Measurements from ENCODE around the gene RSRC2.

Gene RSRC2

GRCh38 chr12:122520676-122521075, 6.1 kb downstream of the RSRC2 start:
- no peak for ATAC-seq
- no peak for TF ChIP-seq ZC3H10 (CRISPR knock-in tag; IDR thresholded peaks at IDR 0.05)
- no peak for TF ChIP-seq RARB (CRISPR knock-in tag; IDR thresholded peaks at IDR 0.05)
- TF ChIP-seq ARNTL (CRISPR knock-in tag; IDR thresholded peaks at IDR 0.05; ENCODE audit: borderline replicate concordance, low read depth): no peak
- no peak for TF ChIP-seq CREB5 (CRISPR knock-in tag; IDR thresholded peaks at IDR 0.05; ENCODE audit: low read depth)
- TF ChIP-seq ZNF565 (CRISPR knock-in tag; conservative IDR thresholded peaks at IDR 0.05; ENCODE audit: low read depth): no peak
- TF ChIP-seq ZFP3 (CRISPR knock-in tag; IDR thresholded peaks at IDR 0.05): no peak
- TF ChIP-seq PATZ1 (CRISPR knock-in tag; IDR thresholded peaks at IDR 0.05; ENCODE audit: borderline replicate concordance): no peak
- TF ChIP-seq ZNF70 (CRISPR knock-in tag; IDR thresholded peaks at IDR 0.05): no peak
- TF ChIP-seq ZFP30 (CRISPR knock-in tag; IDR thresholded peaks at IDR 0.05): no peak
- no peak for TF ChIP-seq TOX (CRISPR knock-in tag; IDR thresholded peaks at IDR 0.05; ENCODE audit: borderline replicate concordance)
- TF ChIP-seq CSRNP3 (CRISPR knock-in tag; IDR thresholded peaks at IDR 0.05): no peak
- no peak for TF ChIP-seq GLIS3 (CRISPR knock-in tag; IDR thresholded peaks at IDR 0.05)
- TF ChIP-seq ESRRG (CRISPR knock-in tag; IDR thresholded peaks at IDR 0.05): no peak
- no peak for TF ChIP-seq OSR1 (CRISPR knock-in tag; IDR thresholded peaks at IDR 0.05)
- TF ChIP-seq SNAI2 (CRISPR knock-in tag; IDR thresholded peaks at IDR 0.05): no peak
- TF ChIP-seq CSDC2 (CRISPR knock-in tag; IDR thresholded peaks at IDR 0.05): no peak

- TF ChIP-seq CSDC2 (CRISPR knock-in tag; IDR thresholded peaks at IDR 0.05) (no peak), BACH2 (CRISPR knock-in tag; IDR thresholded peaks at IDR 0.05; ENCODE audit: borderline replicate concordance) (no peak), CREB5 (CRISPR knock-in tag; IDR thresholded peaks at IDR 0.05; ENCODE audit: low read depth) (no peak), ARNTL (CRISPR knock-in tag; IDR thresholded peaks at IDR 0.05; ENCODE audit: borderline replicate concordance, low read depth) (no peak)
- no peak for ATAC-seq
Observed at GRCh38 chr12:122519418-122519817, 7.3 kb downstream of the RSRC2 start.

GRCh38 chr12:122518908-122519307, 7.8 kb downstream of the RSRC2 start:
- no peak for ATAC-seq
- TF ChIP-seq SNAI2 (CRISPR knock-in tag; IDR thresholded peaks at IDR 0.05) (no peak), CSDC2 (CRISPR knock-in tag; IDR thresholded peaks at IDR 0.05) (no peak), OSR1 (CRISPR knock-in tag; IDR thresholded peaks at IDR 0.05) (no peak), TOX (CRISPR knock-in tag; IDR thresholded peaks at IDR 0.05; ENCODE audit: borderline replicate concordance) (no peak), PPARA (CRISPR knock-in tag; IDR thresholded peaks at IDR 0.05; ENCODE audit: borderline replicate concordance) (no peak), BACH2 (CRISPR knock-in tag; IDR thresholded peaks at IDR 0.05; ENCODE audit: borderline replicate concordance) (no peak), ZNF8 (CRISPR knock-in tag; IDR thresholded peaks at IDR 0.05) (no peak), GLIS3 (CRISPR knock-in tag; IDR thresholded peaks at IDR 0.05) (no peak), PATZ1 (CRISPR knock-in tag; IDR thresholded peaks at IDR 0.05; ENCODE audit: borderline replicate concordance) (no peak), ZNF565 (CRISPR knock-in tag; conservative IDR thresholded peaks at IDR 0.05; ENCODE audit: low read depth) (no peak), CREB5 (CRISPR knock-in tag; IDR thresholded peaks at IDR 0.05; ENCODE audit: low read depth) (no peak), TCF4 (CRISPR knock-in tag; IDR thresholded peaks at IDR 0.05; ENCODE audit: borderline replicate concordance) (no peak), CSRNP3 (CRISPR knock-in tag; IDR thresholded peaks at IDR 0.05) (no peak), TSHZ2 (CRISPR knock-in tag; IDR thresholded peaks at IDR 0.05) (no peak), ZFP30 (CRISPR knock-in tag; IDR thresholded peaks at IDR 0.05) (no peak), RARB (CRISPR knock-in tag; IDR thresholded peaks at IDR 0.05) (no peak)
